Thyroid gland (tissue), 4 donors: Measurements from ENCODE around the gene ZNF197.

Experiments
- CTCF ChIP-seq, 6 experiments: fragments of 200-600 bp in 3 of 6; fragments of 450-650 bp in 3 of 6; sonication (generic) in 3 of 6; IDR thresholded peaks; one replicate each; pipeline ENCODE4 v1.5.1; 2016 to 2019; ENCODE audit warnings: antibody characterized with exemption in 6 of 6, mild to moderate bottlenecking in 2 of 6, inconsistent platforms in 1 of 6, moderate library complexity in 1 of 6
- POLR2A ChIP-seq, 2 donors: fragments of 450-650 bp; IDR thresholded peaks; one replicate each; pipeline ENCODE4 v1.6.1; 2017; ENCODE audit warnings: antibody characterized with exemption in 2 of 2, mild to moderate bottlenecking in 2 of 2, moderate library complexity in 1 of 2

DNA sequence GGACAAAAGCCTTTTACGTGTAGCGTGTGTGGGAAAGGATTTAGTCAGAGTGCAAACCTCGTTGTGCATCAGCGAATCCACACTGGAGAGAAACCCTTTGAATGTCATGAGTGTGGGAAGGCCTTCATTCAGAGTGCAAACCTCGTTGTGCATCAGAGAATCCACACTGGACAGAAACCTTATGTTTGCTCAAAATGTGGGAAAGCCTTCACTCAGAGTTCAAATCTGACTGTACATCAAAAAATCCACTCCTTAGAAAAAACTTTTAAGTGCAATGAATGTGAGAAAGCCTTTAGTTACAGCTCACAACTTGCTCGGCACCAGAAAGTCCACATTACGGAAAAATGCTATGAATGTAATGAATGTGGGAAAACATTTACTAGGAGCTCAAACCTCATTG lies 34.2 kb downstream of the ZNF197 start:
- TF ChIP-seq POLR2A (IDR thresholded peaks at IDR 0.05) (no peak), CTCF (IDR thresholded peaks at IDR 0.05) (no peak)
